HCT116 (cell line): ENCODE measurements around the gene ACSS1. TPM values are rescaled to one million over a fixed set of nuclear protein-coding genes. Genes with fewer than 3 reads are reported as not detected.

ENCODE experiments used
- ATAC-seq: fragments of 200-7000 bp; cut with Tn5 transposase; 2 replicates; pipeline ENCODE4 v1.9.1; 2020; ENCODE audit warnings: mild to moderate bottlenecking, moderate library complexity
- BruUV-seq: library from RNA; stranded (reverse); fragments of 400-500 nt; replicated peaks from 2 replicates; lab custom pipeline; 2021; lab: Mats Ljungman, UMichigan
- CTCF ChIA-PET: fragments of 300-600 bp; sonication (Branson Sonifier 250); formaldehyde crosslinking; loops from one replicate; lab custom pipeline; 2021; ENCODE audit warnings: antibody characterized with exemption; lab: Charles Lee
- POLR2A ChIA-PET: fragments of 300-600, 350-600 bp; sonication (Branson Sonifier 250); formaldehyde crosslinking; loops from one replicate; lab custom pipeline; 2021; ENCODE audit warnings: antibody characterized with exemption; lab: Charles Lee
- RAD21 ChIA-PET, 2 experiments: fragments of 300-600 bp; sonication (Branson Sonifier 250); formaldehyde crosslinking; loops; one replicate each; lab custom pipeline; 2023; ENCODE audit warnings: low total read pairs in 2 of 2; ENCODE audit not compliant: uncharacterized antibody in 2 of 2, unreplicated experiment in 2 of 2, low non-redundant PET in 1 of 2; lab: Charles Lee
- DNase-seq: peaks from one replicate; pipeline ENCODE4 v3.0.0-alpha.2; 2010; ENCODE audit warnings: low read depth, low spot score
- H2AFZ ChIP-seq: fragments of 200-600 bp; shearing (Covaris generic), sonication (generic); 2 replicates; pipeline ENCODE4 v1.6.1; 2017; ENCODE audit warnings: low read depth, mixed run types, mixed read lengths, antibody characterized with exemption, low read length; ENCODE audit not compliant: poor library complexity, severe bottlenecking
- H3K27ac ChIP-seq: 2 replicates; pipeline ENCODE4 v1.5.1; 2012; ENCODE audit warnings: low read depth, low read length
- H3K27me3 ChIP-seq: fragments of 200-600 bp; sonication (generic); 2 replicates; pipeline ENCODE4 v1.6.1; 2016; ENCODE audit warnings: mixed run types, low read length, mixed read lengths; ENCODE audit not compliant: insufficient read depth
- H3K36me3 ChIP-seq, 2 experiments: fragments of 200-500 bp in 1 of 2; fragments of 200-600 bp in 1 of 2; sonication (Bioruptor generic) in 1 of 2; sonication (generic) in 1 of 2; 2 replicates each; pipeline versions ENCODE4 v1.5.1 to v1.6.1; 2014 to 2016; ENCODE audit warnings: low read length in 2 of 2, inconsistent platforms in 1 of 2, mixed read lengths in 1 of 2, mixed run types in 1 of 2; ENCODE audit not compliant: insufficient read depth in 2 of 2, control insufficient read depth in 1 of 2
- H3K4me1 ChIP-seq, 2 experiments: fragments of 200-600 bp in 1 of 2; sonication (generic) in 1 of 2; 2 replicates each; pipeline versions ENCODE4 v1.5.1 to v1.6.1; 2012 to 2017; ENCODE audit warnings: low read length in 2 of 2, inconsistent platforms in 1 of 2, mild to moderate bottlenecking in 1 of 2, mixed read lengths in 1 of 2, mixed run types in 1 of 2, moderate library complexity in 1 of 2; ENCODE audit not compliant: insufficient read depth in 2 of 2, control insufficient read depth in 1 of 2
- H3K4me2 ChIP-seq: fragments of 200-600 bp; sonication (generic); 2 replicates; pipeline ENCODE4 v1.6.1; 2017; ENCODE audit warnings: mixed run types, low read length, mixed read lengths
- H3K4me3 ChIP-seq, 2 experiments: fragments of 200-600 bp in 1 of 2; sonication (generic) in 1 of 2; replicated peaks in 1 of 2; 2 replicates each; pipeline ENCODE4 v1.5.1; 2011 to 2016; ENCODE audit warnings: low read length in 2 of 2, control low read depth in 1 of 2, low read depth in 1 of 2, mild to moderate bottlenecking in 1 of 2, mixed read lengths in 1 of 2, mixed run types in 1 of 2
- H3K79me2 ChIP-seq: fragments of 200-600 bp; sonication (generic); 2 replicates; pipeline ENCODE4 v1.6.1; 2017; ENCODE audit warnings: mild to moderate bottlenecking, mixed run types, low read length, moderate library complexity, mixed read lengths; ENCODE audit not compliant: insufficient read depth
- H3K9ac ChIP-seq: fragments of 200-600 bp; sonication (generic); 2 replicates; pipeline ENCODE4 v1.6.1; 2016; ENCODE audit warnings: low read length, mixed read lengths
- H3K9me2 ChIP-seq: fragments of 200-600 bp; sonication (generic), shearing (Covaris generic); 2 replicates; pipeline ENCODE4 v1.6.1; 2017; ENCODE audit warnings: mixed run types, mild to moderate bottlenecking, moderate library complexity; ENCODE audit not compliant: insufficient read depth
- H3K9me3 ChIP-seq, 2 experiments: fragments of 200-500 bp in 1 of 2; fragments of 200-600 bp in 1 of 2; sonication (Bioruptor generic) in 1 of 2; sonication (generic) in 1 of 2; 2 replicates each; pipeline ENCODE4 v1.6.1; 2014 to 2017; ENCODE audit warnings: low read length in 2 of 2, mixed read lengths in 2 of 2, inconsistent platforms in 1 of 2, low read depth in 1 of 2, mild to moderate bottlenecking in 1 of 2, mixed run types in 1 of 2, moderate library complexity in 1 of 2; ENCODE audit not compliant: control insufficient read depth in 1 of 2, insufficient read depth in 1 of 2
- H4K20me1 ChIP-seq: fragments of 200-600 bp; sonication (generic), shearing (Covaris generic); 2 replicates; pipeline ENCODE4 v1.6.1; 2017; ENCODE audit warnings: mixed run types, mild to moderate bottlenecking, moderate library complexity; ENCODE audit not compliant: insufficient read depth
- CEBPB ChIP-seq: IDR thresholded peaks from 2 replicates; pipeline ENCODE4 v1.6.1; 2012; ENCODE audit warnings: low read depth
- JUND ChIP-seq: IDR thresholded peaks from 2 replicates; pipeline ENCODE4 v1.6.1; 2012
- POLR2A ChIP-seq: IDR thresholded peaks from 2 replicates; pipeline ENCODE4 v1.7.0; 2011; ENCODE audit warnings: borderline replicate concordance; ENCODE audit not compliant: insufficient read depth, insufficient read length; ENCODE audit errors: extremely low read depth
- REST ChIP-seq: IDR thresholded peaks from 2 replicates; pipeline ENCODE4 v1.6.1; 2012; ENCODE audit warnings: low read depth
- SIN3A ChIP-seq: IDR thresholded peaks from 2 replicates; pipeline ENCODE4 v1.6.1; 2012; ENCODE audit warnings: low read depth
- SP1 ChIP-seq: IDR thresholded peaks from 2 replicates; pipeline ENCODE4 v1.6.1; 2012; ENCODE audit warnings: low read depth
- intact Hi-C: fragments of 100-400 bp; cut with micrococcal nuclease; formaldehyde crosslinking; loops from 2 replicates; pipeline ENCODE4 v1.10.0; 2022
- total RNA-seq: library from RNA; stranded (reverse); gene quantifications from one replicate; pipeline ENCODE4 v1.2.1, GENCODE V29; 2021; ENCODE audit not compliant: unreplicated experiment

ACSS1 gene
- total RNA-seq, 1 experiment from 2014 or later: 0.27 TPM

GRCh38 chr20:25087186-25087929 is 29.4 kb upstream of the ACSS1 start:
- Histone ChIP-seq H3K4me1 (no peaks in the 10 kb centered on the region), H3K4me3 (no peak overlapping the region), H3K36me3 (no peaks in the 10 kb centered on the region), H4K20me1 (no peaks in the 10 kb centered on the region), H3K9me2 (no peaks in the 10 kb centered on the region), H3K79me2 (no peaks in the 10 kb centered on the region), H2AFZ (no peak overlapping the region), H3K9ac (no peak overlapping the region), H3K9me3 (no peaks in the 10 kb centered on the region), H3K27me3 (peaks cover 2% of the 10 kb centered on the region; the same call in 1 of the 2 replicates), H3K4me2 (no peak overlapping the region), H3K27ac (no peak overlapping the region)
- ATAC-seq (no peak), DNase-seq (no peak)
- ChIA-PET CTCF (interaction anchor here (1.5 kb wide), 1 partner anchor 22 kb away, joined by 4 read pairs; no protein-coding TSS in a partner anchor), POLR2A (no interaction called here), RAD21 (no interaction called here)
- no TSS peak for BruUV-seq
- intact Hi-C loops: no loop called here
- TF ChIP-seq SIN3A (no peak), CEBPB (no peak), REST (no peak), POLR2A (no peak), SP1 (no peak), JUND (no peak)
